Measurements from ENCODE around the gene HS6ST1. TPM values are rescaled to one million over a fixed set of nuclear protein-coding genes. Genes with fewer than 3 reads are reported as not detected.

HS6ST1 gene
- total and polyA plus RNA-seq, 2 donors (not counting 1 experiment from before 2014, with no cell fraction given): 7.8 to 22.7 TPM

DNA sequence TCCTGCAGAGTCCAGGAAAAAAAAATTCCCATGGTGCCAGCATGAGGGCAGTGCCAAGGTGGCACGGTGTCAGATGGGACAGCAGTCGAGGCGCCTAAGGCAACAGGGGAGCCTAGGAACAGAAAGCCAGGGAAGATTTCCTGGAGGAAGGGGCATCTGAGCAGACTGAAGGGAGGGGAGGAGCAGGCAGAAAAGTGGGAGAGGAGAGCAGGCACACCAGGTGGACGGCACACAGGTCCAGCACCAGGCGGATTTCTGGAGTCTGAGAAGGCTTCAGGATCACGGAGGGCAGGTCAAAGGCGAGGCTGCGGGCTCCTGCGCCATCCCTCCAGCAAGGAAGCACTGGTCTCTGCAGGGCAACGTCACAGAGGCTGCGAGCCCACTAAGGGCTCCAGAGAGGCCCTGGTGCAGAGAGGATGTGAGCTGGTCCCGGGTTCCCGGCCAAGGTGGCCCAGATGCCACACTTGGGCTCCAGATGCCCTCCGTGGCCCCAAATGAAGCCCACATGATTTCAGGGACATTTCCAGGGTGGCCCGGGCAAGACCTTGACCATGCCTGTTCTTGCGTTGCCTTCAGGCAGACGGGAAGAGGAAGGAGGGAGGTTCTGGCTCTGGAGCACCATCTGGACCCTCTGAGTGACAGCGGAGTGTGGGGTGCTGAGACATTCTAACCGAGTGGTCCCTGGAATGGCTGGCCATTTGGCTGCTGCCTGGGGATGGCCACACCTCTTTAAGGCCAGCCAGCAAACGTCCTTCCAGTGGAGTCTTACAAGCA, 4.1 kb downstream of the HS6ST1 start:
- H3K4me3 Mint-ChIP-seq: peak overlapping the region; percentile 16
- TF ChIP-seq, protein P1, sequence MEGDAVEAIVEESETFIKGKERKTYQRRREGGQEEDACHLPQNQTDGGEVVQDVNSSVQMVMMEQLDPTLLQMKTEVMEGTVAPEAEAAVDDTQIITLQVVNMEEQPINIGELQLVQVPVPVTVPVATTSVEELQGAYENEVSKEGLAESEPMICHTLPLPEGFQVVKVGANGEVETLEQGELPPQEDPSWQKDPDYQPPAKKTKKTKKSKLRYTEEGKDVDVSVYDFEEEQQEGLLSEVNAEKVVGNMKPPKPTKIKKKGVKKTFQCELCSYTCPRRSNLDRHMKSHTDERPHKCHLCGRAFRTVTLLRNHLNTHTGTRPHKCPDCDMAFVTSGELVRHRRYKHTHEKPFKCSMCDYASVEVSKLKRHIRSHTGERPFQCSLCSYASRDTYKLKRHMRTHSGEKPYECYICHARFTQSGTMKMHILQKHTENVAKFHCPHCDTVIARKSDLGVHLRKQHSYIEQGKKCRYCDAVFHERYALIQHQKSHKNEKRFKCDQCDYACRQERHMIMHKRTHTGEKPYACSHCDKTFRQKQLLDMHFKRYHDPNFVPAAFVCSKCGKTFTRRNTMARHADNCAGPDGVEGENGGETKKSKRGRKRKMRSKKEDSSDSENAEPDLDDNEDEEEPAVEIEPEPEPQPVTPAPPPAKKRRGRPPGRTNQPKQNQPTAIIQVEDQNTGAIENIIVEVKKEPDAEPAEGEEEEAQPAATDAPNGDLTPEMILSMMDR (IDR thresholded peaks at IDR 0.05): no peak
- no peak for TF ChIP-seq EZH2 (IDR thresholded peaks at IDR 0.05; ENCODE audit: borderline replicate concordance, insufficient read depth, low read depth, low read length, poor library complexity, severe bottlenecking)
- Histone ChIP-seq H3K36me3 (replicated peaks in 1 of 2; ENCODE audit: control extremely low read depth in 1 of 2, control insufficient read depth in 1 of 2, extremely low read depth in 1 of 2, insufficient read depth in 2 of 2, low read length in 1 of 2) (peaks cover 0 to 16% of the 10 kb centered on the region in 2 experiments), H3K4me3 (ENCODE audit: control extremely low read depth in 1 of 5, extremely low read depth in 1 of 5, insufficient read depth in 1 of 5, low read depth in 2 of 5, low read length in 4 of 5) (no peak overlapping the region), H3K27me3 (replicated peaks in 1 of 4; ENCODE audit: control extremely low read depth in 1 of 4, control insufficient read depth in 3 of 4, insufficient read depth in 4 of 4, low read length in 3 of 4) (peaks cover 0 to 4% (median 0%) of the 10 kb centered on the region in 4 experiments), H3K4me1 (ENCODE audit: control insufficient read depth in 2 of 2, insufficient read depth in 2 of 2, low read length in 2 of 2) (peaks cover 19 to 34% of the 10 kb centered on the region in 2 donors), H3K9me3 (ENCODE audit: control extremely low read depth in 1 of 3, control insufficient read depth in 2 of 3, insufficient read depth in 1 of 3, low read length in 2 of 3) (no peaks in the 10 kb centered on the region), H3K4me2 (replicated peaks; ENCODE audit: low read depth, low read length, poor library complexity, severe bottlenecking) (no peak overlapping the region), H2AFZ (ENCODE audit: insufficient read depth, low read depth, low read length, poor library complexity, severe bottlenecking) (no peak overlapping the region), H4K20me1 (ENCODE audit: control insufficient read depth, insufficient read depth, low read length, poor library complexity, severe bottlenecking) (peaks cover 83% of the 10 kb centered on the region), H3K9ac (ENCODE audit: low read length) (no peak overlapping the region), H3K79me2 (ENCODE audit: control insufficient read depth, insufficient read depth, low read length) (peaks cover 83% of the 10 kb centered on the region), H3K27ac (ENCODE audit: low read length in 2 of 2) (no peak overlapping the region)
- no peak overlapping the region for H3K27ac Mint-ChIP-seq
- H3K27me3 Mint-ChIP-seq: no peaks in the 10 kb centered on the region
- WGBS (ENCODE audit: insufficient coverage): 95% methylated on average over 20 of the region's 20 CpGs
- peak; percentile 14 for DNase-seq
- ChIA-PET POLR2A (no interaction called here), CTCF (no interaction called here)
- intact Hi-C loops (cut with micrococcal nuclease): loop anchor here (5.0 to 10.0 kb wide), 3 partner anchors 222 to 1870 kb away; partner anchors contain the start of genes MZT2B, SAP130, SMPD4 and UGGT1
- H3K9me3 Mint-ChIP-seq (ENCODE audit: insufficient read depth): no peaks in the 10 kb centered on the region
- ATAC-seq (ENCODE audit: low read depth): no peak
- peaks cover 44% of the 10 kb centered on the region for H3K4me1 Mint-ChIP-seq

DNA sequence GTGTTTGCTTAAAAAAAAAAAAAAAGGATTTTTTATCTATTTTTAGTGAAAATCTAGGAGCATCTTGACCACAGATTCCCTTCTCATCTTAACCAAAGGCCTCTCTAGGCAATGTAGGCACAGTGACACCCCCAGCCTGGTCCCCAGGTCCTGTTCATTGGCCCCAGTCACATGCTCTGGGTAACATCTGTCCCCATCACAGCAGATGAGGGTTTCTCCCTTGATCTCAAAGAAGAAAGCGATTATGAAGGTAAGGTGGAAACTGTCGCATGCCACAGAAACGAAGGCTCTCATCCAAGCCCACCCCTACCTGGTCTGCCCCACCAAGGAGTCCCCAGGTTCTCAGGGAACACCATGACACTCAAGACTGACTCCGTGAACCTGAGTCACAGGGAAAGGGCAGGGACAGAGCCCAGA, 4.7 kb downstream of the HS6ST1 start:
- H4K20me1 ChIP-seq (ENCODE audit: control insufficient read depth, insufficient read depth, low read length, poor library complexity, severe bottlenecking): peaks cover 86% of the 10 kb centered on the region
- peaks cover 0 to 16% of the 10 kb centered on the region in 2 experiments for H3K36me3 ChIP-seq (replicated peaks in 1 of 2; ENCODE audit: control extremely low read depth in 1 of 2, control insufficient read depth in 1 of 2, extremely low read depth in 1 of 2, insufficient read depth in 2 of 2, low read length in 1 of 2)
- H3K9me3 ChIP-seq (ENCODE audit: control extremely low read depth in 1 of 3, control insufficient read depth in 2 of 3, insufficient read depth in 1 of 3, low read length in 2 of 3): no peaks in the 10 kb centered on the region
- ATAC-seq (ENCODE audit: low read depth) (no peak), DNase-seq (no peak)
- CTCF ChIA-PET: interaction anchor here (0.7 kb wide), 2 partner anchors 217 to 835 kb away, joined by 3 read pairs; no protein-coding TSS in a partner anchor
- POLR2A ChIA-PET: no interaction called here
- peaks cover 88% of the 10 kb centered on the region for H3K79me2 ChIP-seq (ENCODE audit: control insufficient read depth, insufficient read depth, low read length)
- H3K27me3 Mint-ChIP-seq: no peaks in the 10 kb centered on the region
- H3K27ac Mint-ChIP-seq: no peak overlapping the region
- H3K9ac ChIP-seq (ENCODE audit: low read length): no peak overlapping the region
- peaks cover 14 to 30% of the 10 kb centered on the region in 2 donors for H3K4me1 ChIP-seq (ENCODE audit: control insufficient read depth in 2 of 2, insufficient read depth in 2 of 2, low read length in 2 of 2)
- H3K9me3 Mint-ChIP-seq (ENCODE audit: insufficient read depth): no peaks in the 10 kb centered on the region
- H3K27me3 ChIP-seq (replicated peaks in 1 of 4; ENCODE audit: control extremely low read depth in 1 of 4, control insufficient read depth in 3 of 4, insufficient read depth in 4 of 4, low read length in 3 of 4): no peaks in the 10 kb centered on the region
- H2AFZ ChIP-seq (ENCODE audit: insufficient read depth, low read depth, low read length, poor library complexity, severe bottlenecking): no peak overlapping the region
- H3K4me3 Mint-ChIP-seq: peak overlapping the region; percentile 16
- peaks cover 43% of the 10 kb centered on the region for H3K4me1 Mint-ChIP-seq
- intact Hi-C loops (cut with micrococcal nuclease): loop anchor here (10.0 kb wide), 1 partner anchor 1871 kb away; the partner anchor contains the start of genes MZT2B and SMPD4
- TF ChIP-seq EZH2 (IDR thresholded peaks at IDR 0.05; ENCODE audit: borderline replicate concordance, insufficient read depth, low read depth, low read length, poor library complexity, severe bottlenecking): no peak
- TF ChIP-seq, protein P1 (IDR thresholded peaks at IDR 0.05): no peak
- no peak overlapping the region for H3K4me3 ChIP-seq (ENCODE audit: control extremely low read depth in 1 of 5, extremely low read depth in 1 of 5, insufficient read depth in 1 of 5, low read depth in 2 of 5, low read length in 4 of 5)
- H3K27ac ChIP-seq (ENCODE audit: low read length in 2 of 2): no peak overlapping the region
- WGBS (ENCODE audit: insufficient coverage): 92% methylated on average over 4 of the region's 4 CpGs
- H3K4me2 ChIP-seq (replicated peaks; ENCODE audit: low read depth, low read length, poor library complexity, severe bottlenecking): no peak overlapping the region

Measured in B cell (primary cell).